Liver (tissue), 3 donors: ENCODE data around the gene IGSF3.

Experiments
- HNF4A ChIP-seq, 2 donors: conservative IDR thresholded peaks; 2 replicates each; pipeline ENCODE4 v1.6.1; 2016; ENCODE audit warnings: antibody characterized with exemption in 2 of 2, mild to moderate bottlenecking in 2 of 2
- HNF4G ChIP-seq: IDR thresholded peaks from 2 replicates; pipeline ENCODE4 v1.6.1; 2016; ENCODE audit warnings: antibody characterized with exemption
- JUND ChIP-seq, 2 donors: IDR thresholded peaks; 2 replicates each; pipeline ENCODE4 v1.6.1; 2016; ENCODE audit warnings: antibody characterized with exemption in 2 of 2
- RAD21 ChIP-seq, 2 donors: IDR thresholded peaks; 2 replicates each; pipeline ENCODE4 v1.6.1; 2016; ENCODE audit warnings: antibody characterized with exemption in 2 of 2, mild to moderate bottlenecking in 2 of 2
- REST ChIP-seq: IDR thresholded peaks from 2 replicates; pipeline ENCODE4 v1.6.1; 2016; ENCODE audit warnings: antibody characterized with exemption, mild to moderate bottlenecking
- RXRA ChIP-seq, 2 donors: IDR thresholded peaks; 2 replicates each; pipeline ENCODE4 v1.6.1; 2017 to 2018; ENCODE audit warnings: antibody characterized with exemption in 2 of 2, mild to moderate bottlenecking in 1 of 2
- SP1 ChIP-seq: IDR thresholded peaks from 2 replicates; pipeline ENCODE4 v1.6.1; 2018; ENCODE audit warnings: antibody characterized with exemption, mild to moderate bottlenecking
- TAF1 ChIP-seq: conservative IDR thresholded peaks from 2 replicates; pipeline ENCODE4 v1.6.1; 2016; ENCODE audit warnings: antibody characterized with exemption, mild to moderate bottlenecking
- YY1 ChIP-seq: IDR thresholded peaks from 2 replicates; pipeline ENCODE4 v1.6.1; 2016; ENCODE audit warnings: antibody characterized with exemption, mild to moderate bottlenecking
- TF ChIP-seq, protein P1 (sequence below): fragments of 150-350 bp; IDR thresholded peaks from 2 replicates; pipeline ENCODE4 v1.5.1; 2017; ENCODE audit warnings: improper control_type of control experiment, low read depth, low read length; ENCODE audit not compliant: missing input control
- TF ChIP-seq, protein P2 (sequence below): IDR thresholded peaks from 2 replicates; pipeline ENCODE4 v1.6.1; 2016; ENCODE audit warnings: antibody characterized with exemption
- TF ChIP-seq, protein P3 (sequence below): IDR thresholded peaks from 2 replicates; pipeline ENCODE4 v1.6.1; 2016; ENCODE audit warnings: antibody characterized with exemption
- donor health status: healthy.
- donor health status: healthy.

- TF ChIP-seq REST, result no peak
- TF ChIP-seq, protein P1, sequence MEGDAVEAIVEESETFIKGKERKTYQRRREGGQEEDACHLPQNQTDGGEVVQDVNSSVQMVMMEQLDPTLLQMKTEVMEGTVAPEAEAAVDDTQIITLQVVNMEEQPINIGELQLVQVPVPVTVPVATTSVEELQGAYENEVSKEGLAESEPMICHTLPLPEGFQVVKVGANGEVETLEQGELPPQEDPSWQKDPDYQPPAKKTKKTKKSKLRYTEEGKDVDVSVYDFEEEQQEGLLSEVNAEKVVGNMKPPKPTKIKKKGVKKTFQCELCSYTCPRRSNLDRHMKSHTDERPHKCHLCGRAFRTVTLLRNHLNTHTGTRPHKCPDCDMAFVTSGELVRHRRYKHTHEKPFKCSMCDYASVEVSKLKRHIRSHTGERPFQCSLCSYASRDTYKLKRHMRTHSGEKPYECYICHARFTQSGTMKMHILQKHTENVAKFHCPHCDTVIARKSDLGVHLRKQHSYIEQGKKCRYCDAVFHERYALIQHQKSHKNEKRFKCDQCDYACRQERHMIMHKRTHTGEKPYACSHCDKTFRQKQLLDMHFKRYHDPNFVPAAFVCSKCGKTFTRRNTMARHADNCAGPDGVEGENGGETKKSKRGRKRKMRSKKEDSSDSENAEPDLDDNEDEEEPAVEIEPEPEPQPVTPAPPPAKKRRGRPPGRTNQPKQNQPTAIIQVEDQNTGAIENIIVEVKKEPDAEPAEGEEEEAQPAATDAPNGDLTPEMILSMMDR, result no peak
- TF ChIP-seq YY1, result no peak
- TF ChIP-seq JUND (IDR thresholded peaks at IDR 0.05), result no peak
- TF ChIP-seq, protein P2, sequence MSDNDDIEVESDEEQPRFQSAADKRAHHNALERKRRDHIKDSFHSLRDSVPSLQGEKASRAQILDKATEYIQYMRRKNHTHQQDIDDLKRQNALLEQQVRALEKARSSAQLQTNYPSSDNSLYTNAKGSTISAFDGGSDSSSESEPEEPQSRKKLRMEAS, result no peak
- no peak for TF ChIP-seq TAF1
- TF ChIP-seq, protein P3, sequence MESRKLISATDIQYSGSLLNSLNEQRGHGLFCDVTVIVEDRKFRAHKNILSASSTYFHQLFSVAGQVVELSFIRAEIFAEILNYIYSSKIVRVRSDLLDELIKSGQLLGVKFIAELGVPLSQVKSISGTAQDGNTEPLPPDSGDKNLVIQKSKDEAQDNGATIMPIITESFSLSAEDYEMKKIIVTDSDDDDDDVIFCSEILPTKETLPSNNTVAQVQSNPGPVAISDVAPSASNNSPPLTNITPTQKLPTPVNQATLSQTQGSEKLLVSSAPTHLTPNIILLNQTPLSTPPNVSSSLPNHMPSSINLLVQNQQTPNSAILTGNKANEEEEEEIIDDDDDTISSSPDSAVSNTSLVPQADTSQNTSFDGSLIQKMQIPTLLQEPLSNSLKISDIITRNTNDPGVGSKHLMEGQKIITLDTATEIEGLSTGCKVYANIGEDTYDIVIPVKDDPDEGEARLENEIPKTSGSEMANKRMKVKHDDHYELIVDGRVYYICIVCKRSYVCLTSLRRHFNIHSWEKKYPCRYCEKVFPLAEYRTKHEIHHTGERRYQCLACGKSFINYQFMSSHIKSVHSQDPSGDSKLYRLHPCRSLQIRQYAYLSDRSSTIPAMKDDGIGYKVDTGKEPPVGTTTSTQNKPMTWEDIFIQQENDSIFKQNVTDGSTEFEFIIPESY, result no peak
- TF ChIP-seq RAD21 (IDR thresholded peaks at IDR 0.05), result no peak
- TF ChIP-seq RXRA (IDR thresholded peaks at IDR 0.05), result no peak
- TF ChIP-seq SP1, result no peak
- TF ChIP-seq HNF4G, result no peak
- TF ChIP-seq HNF4A (conservative IDR thresholded peaks at IDR 0.05), result no peak
These were observed 142.1 kb downstream of the IGSF3 start for GRCh38 chr1:116525440-116525839.
